Measurements from ENCODE around the gene NCOA7. TPM values are rescaled to one million over a fixed set of nuclear protein-coding genes. Genes with fewer than 3 reads are reported as not detected.

The NCOA7 gene
- total and polyA plus RNA-seq, 4 donors = 8.6 to 40.9 (median 17.6) TPM

- no peaks in the 10 kb centered on the region for H3K9me3 ChIP-seq (ENCODE audit: control insufficient read depth in 4 of 4, low read length in 3 of 4)
- no peak for DNase-seq (ENCODE audit: low spot score)
- H3K9ac ChIP-seq (ENCODE audit: low read depth in 1 of 2, low read length in 2 of 2) = no peak overlapping the region
- H3K4me1 ChIP-seq (ENCODE audit: control insufficient read depth in 4 of 4, insufficient read depth in 4 of 4, low read length in 3 of 4) = peaks cover 2 to 4% (median 3%) of the 10 kb centered on the region in 4 donors
- H3K27ac ChIP-seq (ENCODE audit: low read depth in 1 of 2, low read length in 2 of 2) = no peak overlapping the region
- H3K27me3 ChIP-seq (ENCODE audit: control insufficient read depth in 4 of 4, insufficient read depth in 4 of 4, low read length in 3 of 4) = no peaks in the 10 kb centered on the region
- 92% methylated on average over 1 of the region's 1 CpG for WGBS
- no peaks in the 10 kb centered on the region for H3K36me3 ChIP-seq (ENCODE audit: control insufficient read depth in 4 of 4, insufficient read depth in 3 of 4, low read depth in 1 of 4, low read length in 3 of 4)
- no peak for TF ChIP-seq RAD21 (IDR thresholded peaks at IDR 0.05)
- TF ChIP-seq ATF3 (IDR thresholded peaks at IDR 0.05) = no peak
- no peak for TF ChIP-seq HNF4A (conservative IDR thresholded peaks at IDR 0.05)
- no peak for TF ChIP-seq JUND (IDR thresholded peaks at IDR 0.05)
- TF ChIP-seq RXRA (IDR thresholded peaks at IDR 0.05) = no peak
- no peak for TF ChIP-seq HNF4G (IDR thresholded peaks at IDR 0.05)
- no peak overlapping the region for H3K4me3 ChIP-seq (ENCODE audit: low read depth in 1 of 3, low read length in 3 of 3)
These were observed 160.6 kb downstream of the NCOA7 start for GRCh38 chr6:125951323-125951722.

- Histone ChIP-seq H3K4me1 (ENCODE audit: control insufficient read depth in 4 of 4, insufficient read depth in 4 of 4, low read length in 3 of 4) (peaks cover 0 to 9% (median 5%) of the 10 kb centered on the region in 4 donors), H3K27ac (ENCODE audit: low read depth in 1 of 2, low read length in 2 of 2) (no peak overlapping the region), H3K9me3 (ENCODE audit: control insufficient read depth in 4 of 4, low read length in 3 of 4) (no peaks in the 10 kb centered on the region), H3K9ac (ENCODE audit: low read depth in 1 of 2, low read length in 2 of 2) (no peak overlapping the region), H3K36me3 (ENCODE audit: control insufficient read depth in 4 of 4, insufficient read depth in 3 of 4, low read depth in 1 of 4, low read length in 3 of 4) (no peaks in the 10 kb centered on the region), H3K4me3 (ENCODE audit: low read depth in 1 of 3, low read length in 3 of 3) (no peak overlapping the region), H3K27me3 (ENCODE audit: control insufficient read depth in 4 of 4, insufficient read depth in 4 of 4, low read length in 3 of 4) (no peaks in the 10 kb centered on the region)
- DNase-seq (ENCODE audit: low spot score) = no peak
- 91% methylated on average over 7 of the region's 7 CpGs for WGBS
- TF ChIP-seq EGR1 (IDR thresholded peaks at IDR 0.05; ENCODE audit: low read depth in 2 of 2) = no peak
- TF ChIP-seq FOXA2 (IDR thresholded peaks at IDR 0.05) = no peak
- TF ChIP-seq RAD21 (IDR thresholded peaks at IDR 0.05) = peak in 1 of 2 donors; percentile 66
- TF ChIP-seq HNF4G (IDR thresholded peaks at IDR 0.05) = no peak
- TF ChIP-seq, protein P1, sequence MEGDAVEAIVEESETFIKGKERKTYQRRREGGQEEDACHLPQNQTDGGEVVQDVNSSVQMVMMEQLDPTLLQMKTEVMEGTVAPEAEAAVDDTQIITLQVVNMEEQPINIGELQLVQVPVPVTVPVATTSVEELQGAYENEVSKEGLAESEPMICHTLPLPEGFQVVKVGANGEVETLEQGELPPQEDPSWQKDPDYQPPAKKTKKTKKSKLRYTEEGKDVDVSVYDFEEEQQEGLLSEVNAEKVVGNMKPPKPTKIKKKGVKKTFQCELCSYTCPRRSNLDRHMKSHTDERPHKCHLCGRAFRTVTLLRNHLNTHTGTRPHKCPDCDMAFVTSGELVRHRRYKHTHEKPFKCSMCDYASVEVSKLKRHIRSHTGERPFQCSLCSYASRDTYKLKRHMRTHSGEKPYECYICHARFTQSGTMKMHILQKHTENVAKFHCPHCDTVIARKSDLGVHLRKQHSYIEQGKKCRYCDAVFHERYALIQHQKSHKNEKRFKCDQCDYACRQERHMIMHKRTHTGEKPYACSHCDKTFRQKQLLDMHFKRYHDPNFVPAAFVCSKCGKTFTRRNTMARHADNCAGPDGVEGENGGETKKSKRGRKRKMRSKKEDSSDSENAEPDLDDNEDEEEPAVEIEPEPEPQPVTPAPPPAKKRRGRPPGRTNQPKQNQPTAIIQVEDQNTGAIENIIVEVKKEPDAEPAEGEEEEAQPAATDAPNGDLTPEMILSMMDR (IDR thresholded peaks at IDR 0.05; ENCODE audit: low read depth, low read length, missing input control) = peak; percentile 29
- no peak for TF ChIP-seq HNF4A (conservative IDR thresholded peaks at IDR 0.05)
These were observed 162.2 kb downstream of the NCOA7 start for GRCh38 chr6:125952764-125953501.

- no peak for TF ChIP-seq GABPA (IDR thresholded peaks at IDR 0.05 in 1 of 2, conservative IDR thresholded peaks at IDR 0.05 in 1 of 2)
- TF ChIP-seq, protein P1 (IDR thresholded peaks at IDR 0.05; ENCODE audit: low read depth, low read length, missing input control) = peak; percentile 38
- TF ChIP-seq RAD21 (IDR thresholded peaks at IDR 0.05) = peak; percentile 65 to 80
- no peak for DNase-seq (ENCODE audit: low spot score)
- H3K9ac ChIP-seq (ENCODE audit: low read depth in 1 of 2, low read length in 2 of 2) = no peak overlapping the region
- no peak overlapping the region for H3K4me3 ChIP-seq (ENCODE audit: low read depth in 1 of 3, low read length in 3 of 3)
- no peaks in the 10 kb centered on the region for H3K9me3 ChIP-seq (ENCODE audit: control insufficient read depth in 4 of 4, low read length in 3 of 4)
- no peaks in the 10 kb centered on the region for H3K36me3 ChIP-seq (ENCODE audit: control insufficient read depth in 4 of 4, insufficient read depth in 3 of 4, low read depth in 1 of 4, low read length in 3 of 4)
- H3K27ac ChIP-seq (ENCODE audit: low read depth in 1 of 2, low read length in 2 of 2) = no peak overlapping the region
- 67% methylated on average over 11 of the region's 11 CpGs for WGBS
- peaks cover 0 to 14% (median 10%) of the 10 kb centered on the region in 4 donors for H3K4me1 ChIP-seq (ENCODE audit: control insufficient read depth in 4 of 4, insufficient read depth in 4 of 4, low read length in 3 of 4)
- no peaks in the 10 kb centered on the region for H3K27me3 ChIP-seq (ENCODE audit: control insufficient read depth in 4 of 4, insufficient read depth in 4 of 4, low read length in 3 of 4)
These were observed 162.7 kb downstream of the NCOA7 start for GRCh38 chr6:125953502-125953875.

All from liver (tissue), 9 donors.